Right lobe of liver (tissue), 6 donors: ENCODE measurements around the gene DDX4. TPM values are rescaled to one million over a fixed set of nuclear protein-coding genes. Genes with fewer than 3 reads are reported as not detected.
A peak's percentile ranks its signal among the peaks of the same experiment; 100 is the strongest.

ENCODE experiments used
- ATAC-seq, 4 donors: fragments of 200-7000 bp; cut with Tn5 transposase; one replicate each; pipeline ENCODE4 v1.9.1; 2020; ENCODE audit warnings: mild to moderate bottlenecking in 4 of 4, moderate library complexity in 4 of 4
- DNase-seq, 3 donors: peaks; one replicate each; pipeline ENCODE4 v3.0.0-alpha.2; 2020
- H3K27ac ChIP-seq, 3 donors: fragments of 200-600 bp; one replicate each; pipeline ENCODE4 v1.8.0; 2022
- H3K27me3 ChIP-seq, 2 donors: fragments of 200-600 bp; one replicate each; pipeline ENCODE4 v1.8.0; 2022
- H3K36me3 ChIP-seq, 4 donors: fragments of 200-600 bp; sonication (generic) in 1 of 4; one replicate each; pipeline versions ENCODE4 v1.5.1 to v1.8.0; 2017 to 2022; ENCODE audit warnings: control low read depth in 1 of 4
- H3K4me1 ChIP-seq, 4 donors: fragments of 200-600 bp; sonication (generic) in 1 of 4; one replicate each; pipeline versions ENCODE4 v1.5.1 to v1.8.0; 2017 to 2022; ENCODE audit warnings: control low read depth in 1 of 4
- H3K4me3 ChIP-seq, 3 donors: fragments of 200-600 bp; one replicate each; pipeline ENCODE4 v1.8.0; 2022
- H3K9me3 ChIP-seq, 4 donors: fragments of 200-600 bp; sonication (generic) in 1 of 4; one replicate each; pipeline versions ENCODE4 v1.5.1 to v1.8.0; 2017 to 2022; ENCODE audit warnings: control low read depth in 1 of 4
- CTCF ChIP-seq, 4 donors: fragments of 200-600 bp in 3 of 4; fragments of 450-650 bp in 1 of 4; IDR thresholded peaks; one replicate each; pipeline versions ENCODE4 v1.5.1 to v1.8.0; 2016 to 2022; ENCODE audit warnings: antibody characterized with exemption in 4 of 4, mild to moderate bottlenecking in 2 of 4
- POLR2A ChIP-seq: fragments of 450-650 bp; IDR thresholded peaks from one replicate; pipeline ENCODE4 v1.6.1; 2017; ENCODE audit warnings: antibody characterized with exemption, mild to moderate bottlenecking
- WGBS: methylation state at CpG from one replicate; pipeline ENCODE4 v1.1.6; 2018; ENCODE audit warnings: low coverage, low lambda C conversion rate; ENCODE audit not compliant: insufficient coverage; ENCODE audit errors: missing lambda C conversion rate; 5-methylcytosine and 5-hydroxymethylcytosine counted together
- intact Hi-C, 2 donors: fragments of 100-400 bp; cut with DNase I; formaldehyde crosslinking; loops; one replicate each; pipeline versions ENCODE4 v1.11.2 to v1.14.1; 2022
- long read RNA-seq: library from polyadenylated mRNA; unstranded; transcript quantifications from one replicate; pipeline ENCODE4 v2.0.0, GENCODE V29; 2019
- total RNA-seq, 6 experiments: library from RNA; depleted of rRNA in 2 of 6; stranded (reverse); fragments of >200 nt in 2 of 6; fragmentation: NEBNext Ultra II Directional in 3 of 6; extraction: Animal tissue kit (Norgen Biotek cat#: 25700) in 3 of 6; gene quantifications; one replicate each; pipeline versions ENCODE4 v1.1.0 to v1.2.4, GENCODE V29; 2016 to 2023
- donor health status: DM: no; HTN: yes; CAD: no.
- donor health status: DM: no; HTN: no; CAD: no.
- donor health status: DM: no; HTN: no; CAD: no.
- donor health status: DM: no; HTN: yes; CAD: no.
- donor health status: DM: no; HTN: yes; CAD: no.

DDX4 gene
- total RNA-seq, result not detected
- long read RNA-seq, result 0 reads

- Histone ChIP-seq H3K4me3 (no peak within 1 kb of the TSS), H3K36me3 (no peaks in the 10 kb centered on the region)
These were observed at the start of gene DDX4 for GRCh38 chr5:55737793-55738192. Gene DDX4, plus strand, starts transcription at chr5:55738061. Its CDS starts 903 bp downstream, at chr5:55738964.

GRCh38 chr5:55691265-55692105 is 46.4 kb upstream of the DDX4 start:
- ATAC-seq (peak; percentile 84 to 91 (median 88)), DNase-seq (peak in 1 of 3 donors; percentile 61)
- no peaks in the 10 kb centered on the region for H3K36me3 ChIP-seq
- intact Hi-C loops, result no loop called here
- 13% methylated on average over 2 of the region's 2 CpGs for WGBS
- no peaks in the 10 kb centered on the region for H3K9me3 ChIP-seq
- H3K27me3 ChIP-seq, result no peaks in the 10 kb centered on the region
- TF ChIP-seq POLR2A, result no peak
- TF ChIP-seq CTCF (IDR thresholded peaks at IDR 0.05), result peak; percentile 62 to 84 (median 65)
- peak overlapping the region in 2 of 3 donors; percentile 19 to 34 for H3K4me3 ChIP-seq
- peaks cover 0 to 36% (median 12%) of the 10 kb centered on the region in 4 donors for H3K4me1 ChIP-seq
- peak overlapping the region; percentile 84 to 90 (median 87) for H3K27ac ChIP-seq

More at GRCh38 chr5:55737793-55738192, at the start of gene DDX4:
- intact Hi-C loops, result no loop called here
- Histone ChIP-seq H3K4me1 (no peaks in the 10 kb centered on the region), H3K9me3 (no peaks in the 10 kb centered on the region), H3K27me3 (no peaks in the 10 kb centered on the region), H3K27ac (no peak within 1 kb of the TSS)
- no peak for DNase-seq
- 92% methylated on average over 6 of the region's 31 CpGs for WGBS
- no peak for TF ChIP-seq CTCF (IDR thresholded peaks at IDR 0.05)
- TF ChIP-seq POLR2A, result no peak
- no peak for ATAC-seq

- Histone ChIP-seq H3K4me3 (no peak overlapping the region), H3K9me3 (no peaks in the 10 kb centered on the region), H3K4me1 (peaks cover 0 to 36% (median 12%) of the 10 kb centered on the region in 4 donors), H3K27me3 (no peaks in the 10 kb centered on the region), H3K27ac (peak overlapping the region; percentile 1 to 90 (median 87)), H3K36me3 (peaks cover 0 to under 1% (median 0%) of the 10 kb centered on the region in 4 donors)
- intact Hi-C loops, result no loop called here
- TF ChIP-seq POLR2A, result no peak
- no peak for TF ChIP-seq CTCF (IDR thresholded peaks at IDR 0.05)
- ATAC-seq, result no peak
- DNase-seq, result no peak
- WGBS, result 40% methylated on average over 2 of the region's 2 CpGs
These were observed 45.8 kb upstream of the DDX4 start for GRCh38 chr5:55692106-55692417.

GRCh38 chr5:55692509-55692908 is 45.4 kb upstream of the DDX4 start:
- Histone ChIP-seq H3K27ac (peak overlapping the region; percentile 1 to 90 (median 87)), H3K4me3 (no peak overlapping the region), H3K27me3 (no peaks in the 10 kb centered on the region), H3K4me1 (peaks cover 0 to 36% (median 12%) of the 10 kb centered on the region in 4 donors), H3K9me3 (no peaks in the 10 kb centered on the region), H3K36me3 (peaks cover 0 to 3% (median 0%) of the 10 kb centered on the region in 4 donors)
- intact Hi-C loops, result no loop called here
- DNase-seq (no peak), ATAC-seq (peak; percentile 26 to 41 (median 32))
- 18% methylated on average over 1 of the region's 1 CpG for WGBS
- TF ChIP-seq CTCF (IDR thresholded peaks at IDR 0.05) (no peak), POLR2A (no peak)
